HEK293 (cell line): ENCODE measurements around the gene TNXB.

Source experiments
- KLF9 ChIP-seq: fragments of 450-650 bp; formaldehyde crosslinking; IDR thresholded peaks from 2 replicates; pipeline ENCODE4 v1.5.1; 2016; ENCODE audit warnings: missing biosample characterization, missing genetic modification characterization, low read depth
- SCRT2 ChIP-seq: fragments of 450-650 bp; formaldehyde crosslinking; IDR thresholded peaks from 2 replicates; pipeline ENCODE4 v1.5.1; 2016; ENCODE audit warnings: missing biosample characterization, missing genetic modification characterization
- ZFP41 ChIP-seq: fragments of 450-650 bp; formaldehyde crosslinking; IDR thresholded peaks from 2 replicates; pipeline ENCODE4 v1.5.1; 2016; ENCODE audit warnings: missing biosample characterization, missing genetic modification characterization, borderline replicate concordance
- ZNF792 ChIP-seq: fragments of 450-650 bp; formaldehyde crosslinking; IDR thresholded peaks from 2 replicates; pipeline ENCODE4 v1.5.1; 2016; ENCODE audit warnings: missing biosample characterization, missing genetic modification characterization
- TF ChIP-seq, protein P1 (sequence below): fragments of 450-650 bp; formaldehyde crosslinking; IDR thresholded peaks from 2 replicates; pipeline ENCODE4 v1.5.1; 2016; ENCODE audit warnings: missing biosample characterization, missing genetic modification characterization

DNA sequence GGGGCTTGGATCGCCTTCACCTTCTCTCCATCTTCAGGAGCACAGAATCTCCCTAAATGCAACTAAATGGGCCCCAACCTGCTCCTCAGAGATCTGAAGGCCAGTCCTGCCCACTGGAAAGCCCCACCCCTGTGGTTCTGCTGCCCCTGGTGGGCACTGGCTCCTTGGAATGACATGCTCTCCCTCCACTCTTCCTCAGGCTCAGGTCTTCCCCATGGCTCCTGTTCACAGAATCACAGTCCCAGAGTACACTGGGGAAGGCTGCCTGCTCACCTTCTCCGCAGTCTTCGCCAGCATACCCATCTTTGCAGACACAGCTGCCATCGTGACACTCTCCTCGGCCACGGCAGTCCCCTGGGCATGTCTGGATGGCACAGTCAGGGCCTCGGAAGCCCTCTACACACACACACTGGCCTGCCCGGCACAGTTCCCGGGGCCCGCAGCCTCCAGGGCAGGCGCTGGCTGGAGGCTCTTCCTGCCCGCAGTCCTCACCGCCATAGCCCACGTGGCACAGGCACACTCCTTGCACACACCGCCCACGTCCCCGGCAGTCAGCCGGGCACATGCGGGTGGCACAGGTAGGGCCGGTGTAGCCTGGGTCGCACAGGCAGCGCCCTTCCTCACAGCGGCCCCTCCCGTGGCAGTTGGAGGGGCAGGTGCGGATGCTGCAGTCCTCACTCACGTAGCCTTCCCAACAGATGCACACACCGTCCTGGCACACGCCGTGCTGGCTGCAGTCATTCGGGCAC lies 13.6 kb downstream of the TNXB start:
- TF ChIP-seq SCRT2 (no peak), ZNF792 (no peak), ZFP41 (no peak), KLF9 (tag by site-specific recombination) (no peak)
- TF ChIP-seq, protein P1, sequence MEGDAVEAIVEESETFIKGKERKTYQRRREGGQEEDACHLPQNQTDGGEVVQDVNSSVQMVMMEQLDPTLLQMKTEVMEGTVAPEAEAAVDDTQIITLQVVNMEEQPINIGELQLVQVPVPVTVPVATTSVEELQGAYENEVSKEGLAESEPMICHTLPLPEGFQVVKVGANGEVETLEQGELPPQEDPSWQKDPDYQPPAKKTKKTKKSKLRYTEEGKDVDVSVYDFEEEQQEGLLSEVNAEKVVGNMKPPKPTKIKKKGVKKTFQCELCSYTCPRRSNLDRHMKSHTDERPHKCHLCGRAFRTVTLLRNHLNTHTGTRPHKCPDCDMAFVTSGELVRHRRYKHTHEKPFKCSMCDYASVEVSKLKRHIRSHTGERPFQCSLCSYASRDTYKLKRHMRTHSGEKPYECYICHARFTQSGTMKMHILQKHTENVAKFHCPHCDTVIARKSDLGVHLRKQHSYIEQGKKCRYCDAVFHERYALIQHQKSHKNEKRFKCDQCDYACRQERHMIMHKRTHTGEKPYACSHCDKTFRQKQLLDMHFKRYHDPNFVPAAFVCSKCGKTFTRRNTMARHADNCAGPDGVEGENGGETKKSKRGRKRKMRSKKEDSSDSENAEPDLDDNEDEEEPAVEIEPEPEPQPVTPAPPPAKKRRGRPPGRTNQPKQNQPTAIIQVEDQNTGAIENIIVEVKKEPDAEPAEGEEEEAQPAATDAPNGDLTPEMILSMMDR (tag by site-specific recombination), result peak; percentile 55; the same call in 1 of the 2 replicates
